K562 (cell line): ENCODE results near the gene HPN. TPM values are rescaled to one million over a fixed set of nuclear protein-coding genes. Genes with fewer than 3 reads are reported as not detected.

Experiments used
- FOXP4 ChIP-seq: sonication (generic); formaldehyde crosslinking; IDR thresholded peaks from 2 replicates; pipeline ENCODE4 v1.8.0; 2022; ENCODE audit warnings: mild to moderate bottlenecking, missing genetic modification reagents, borderline replicate concordance
- HDAC2 ChIP-seq: fragments of 450-650 bp; IDR thresholded peaks from 2 replicates; pipeline ENCODE4 v1.6.1; 2016; ENCODE audit warnings: mild to moderate bottlenecking
- SP2 ChIP-seq: IDR thresholded peaks from 2 replicates; pipeline ENCODE4 v1.6.1; 2011; ENCODE audit warnings: mild to moderate bottlenecking, low read depth, low read length, moderate library complexity; ENCODE audit not compliant: poor library complexity, severe bottlenecking; ENCODE audit errors: extremely low read depth
- polyA plus RNA-seq, 8 experiments: library from polyadenylated mRNA; depleted of rRNA in 4 of 8; stranded (reverse) in 5 of 8; unstranded in 3 of 8; fragments of >200 nt; fragmentation: Nextera tagmentation in 2 of 8; fragmentation: Illumina TruSeq in 1 of 8; extraction: Ambion mirVana in 2 of 8; extraction: Trizol in 1 of 8; gene quantifications; 2 replicates each; pipeline versions ENCODE4 v1.2.1 to v1.2.3, GENCODE V29; 2011 to 2014; ENCODE audit warnings: inconsistent platforms in 1 of 8, missing spikeins in 1 of 8
- total RNA-seq, 7 experiments: library from RNA; depleted of rRNA in 6 of 7; stranded (reverse); fragments of >200 nt in 6 of 7; fragmentation: Illumina TruSeq in 2 of 7; extraction: Trizol in 2 of 7; gene quantifications; 2 replicates each; pipeline versions ENCODE4 v1.2.1 to v1.2.3, GENCODE V29; 2011 to 2021; ENCODE audit warnings: low replicate concordance in 1 of 7
- TF ChIP-seq, protein P1 (sequence below): fragments of 450-650 bp; IDR thresholded peaks from 2 replicates; pipeline ENCODE4 v1.6.1; 2016; ENCODE audit warnings: mild to moderate bottlenecking, moderate library complexity

The HPN gene
- total and polyA plus RNA-seq, 9 of the 15 experiments (the other 6 are each of a cell fraction or from before 2014, with no cell fraction given), result 0.10 to 0.20 TPM; not detected in 7

- TF ChIP-seq, protein P1, sequence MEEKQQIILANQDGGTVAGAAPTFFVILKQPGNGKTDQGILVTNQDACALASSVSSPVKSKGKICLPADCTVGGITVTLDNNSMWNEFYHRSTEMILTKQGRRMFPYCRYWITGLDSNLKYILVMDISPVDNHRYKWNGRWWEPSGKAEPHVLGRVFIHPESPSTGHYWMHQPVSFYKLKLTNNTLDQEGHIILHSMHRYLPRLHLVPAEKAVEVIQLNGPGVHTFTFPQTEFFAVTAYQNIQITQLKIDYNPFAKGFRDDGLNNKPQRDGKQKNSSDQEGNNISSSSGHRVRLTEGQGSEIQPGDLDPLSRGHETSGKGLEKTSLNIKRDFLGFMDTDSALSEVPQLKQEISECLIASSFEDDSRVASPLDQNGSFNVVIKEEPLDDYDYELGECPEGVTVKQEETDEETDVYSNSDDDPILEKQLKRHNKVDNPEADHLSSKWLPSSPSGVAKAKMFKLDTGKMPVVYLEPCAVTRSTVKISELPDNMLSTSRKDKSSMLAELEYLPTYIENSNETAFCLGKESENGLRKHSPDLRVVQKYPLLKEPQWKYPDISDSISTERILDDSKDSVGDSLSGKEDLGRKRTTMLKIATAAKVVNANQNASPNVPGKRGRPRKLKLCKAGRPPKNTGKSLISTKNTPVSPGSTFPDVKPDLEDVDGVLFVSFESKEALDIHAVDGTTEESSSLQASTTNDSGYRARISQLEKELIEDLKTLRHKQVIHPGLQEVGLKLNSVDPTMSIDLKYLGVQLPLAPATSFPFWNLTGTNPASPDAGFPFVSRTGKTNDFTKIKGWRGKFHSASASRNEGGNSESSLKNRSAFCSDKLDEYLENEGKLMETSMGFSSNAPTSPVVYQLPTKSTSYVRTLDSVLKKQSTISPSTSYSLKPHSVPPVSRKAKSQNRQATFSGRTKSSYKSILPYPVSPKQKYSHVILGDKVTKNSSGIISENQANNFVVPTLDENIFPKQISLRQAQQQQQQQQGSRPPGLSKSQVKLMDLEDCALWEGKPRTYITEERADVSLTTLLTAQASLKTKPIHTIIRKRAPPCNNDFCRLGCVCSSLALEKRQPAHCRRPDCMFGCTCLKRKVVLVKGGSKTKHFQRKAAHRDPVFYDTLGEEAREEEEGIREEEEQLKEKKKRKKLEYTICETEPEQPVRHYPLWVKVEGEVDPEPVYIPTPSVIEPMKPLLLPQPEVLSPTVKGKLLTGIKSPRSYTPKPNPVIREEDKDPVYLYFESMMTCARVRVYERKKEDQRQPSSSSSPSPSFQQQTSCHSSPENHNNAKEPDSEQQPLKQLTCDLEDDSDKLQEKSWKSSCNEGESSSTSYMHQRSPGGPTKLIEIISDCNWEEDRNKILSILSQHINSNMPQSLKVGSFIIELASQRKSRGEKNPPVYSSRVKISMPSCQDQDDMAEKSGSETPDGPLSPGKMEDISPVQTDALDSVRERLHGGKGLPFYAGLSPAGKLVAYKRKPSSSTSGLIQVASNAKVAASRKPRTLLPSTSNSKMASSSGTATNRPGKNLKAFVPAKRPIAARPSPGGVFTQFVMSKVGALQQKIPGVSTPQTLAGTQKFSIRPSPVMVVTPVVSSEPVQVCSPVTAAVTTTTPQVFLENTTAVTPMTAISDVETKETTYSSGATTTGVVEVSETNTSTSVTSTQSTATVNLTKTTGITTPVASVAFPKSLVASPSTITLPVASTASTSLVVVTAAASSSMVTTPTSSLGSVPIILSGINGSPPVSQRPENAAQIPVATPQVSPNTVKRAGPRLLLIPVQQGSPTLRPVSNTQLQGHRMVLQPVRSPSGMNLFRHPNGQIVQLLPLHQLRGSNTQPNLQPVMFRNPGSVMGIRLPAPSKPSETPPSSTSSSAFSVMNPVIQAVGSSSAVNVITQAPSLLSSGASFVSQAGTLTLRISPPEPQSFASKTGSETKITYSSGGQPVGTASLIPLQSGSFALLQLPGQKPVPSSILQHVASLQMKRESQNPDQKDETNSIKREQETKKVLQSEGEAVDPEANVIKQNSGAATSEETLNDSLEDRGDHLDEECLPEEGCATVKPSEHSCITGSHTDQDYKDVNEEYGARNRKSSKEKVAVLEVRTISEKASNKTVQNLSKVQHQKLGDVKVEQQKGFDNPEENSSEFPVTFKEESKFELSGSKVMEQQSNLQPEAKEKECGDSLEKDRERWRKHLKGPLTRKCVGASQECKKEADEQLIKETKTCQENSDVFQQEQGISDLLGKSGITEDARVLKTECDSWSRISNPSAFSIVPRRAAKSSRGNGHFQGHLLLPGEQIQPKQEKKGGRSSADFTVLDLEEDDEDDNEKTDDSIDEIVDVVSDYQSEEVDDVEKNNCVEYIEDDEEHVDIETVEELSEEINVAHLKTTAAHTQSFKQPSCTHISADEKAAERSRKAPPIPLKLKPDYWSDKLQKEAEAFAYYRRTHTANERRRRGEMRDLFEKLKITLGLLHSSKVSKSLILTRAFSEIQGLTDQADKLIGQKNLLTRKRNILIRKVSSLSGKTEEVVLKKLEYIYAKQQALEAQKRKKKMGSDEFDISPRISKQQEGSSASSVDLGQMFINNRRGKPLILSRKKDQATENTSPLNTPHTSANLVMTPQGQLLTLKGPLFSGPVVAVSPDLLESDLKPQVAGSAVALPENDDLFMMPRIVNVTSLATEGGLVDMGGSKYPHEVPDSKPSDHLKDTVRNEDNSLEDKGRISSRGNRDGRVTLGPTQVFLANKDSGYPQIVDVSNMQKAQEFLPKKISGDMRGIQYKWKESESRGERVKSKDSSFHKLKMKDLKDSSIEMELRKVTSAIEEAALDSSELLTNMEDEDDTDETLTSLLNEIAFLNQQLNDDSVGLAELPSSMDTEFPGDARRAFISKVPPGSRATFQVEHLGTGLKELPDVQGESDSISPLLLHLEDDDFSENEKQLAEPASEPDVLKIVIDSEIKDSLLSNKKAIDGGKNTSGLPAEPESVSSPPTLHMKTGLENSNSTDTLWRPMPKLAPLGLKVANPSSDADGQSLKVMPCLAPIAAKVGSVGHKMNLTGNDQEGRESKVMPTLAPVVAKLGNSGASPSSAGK, result no peak
- TF ChIP-seq FOXP4 (no peak), HDAC2 (no peak), SP2 (no peak)
These were observed 42.4 kb downstream of the HPN start (continued) for GRCh38 chr19:35083691-35084508.
